Activated CD8-positive, alpha-beta memory T cell treated with anti-CD3 and anti-CD28 coated beads, Interleukin-2, amount 10 ng/mL, durations not matched to agents 7 days and 5 days (primary cell): Measurements from ENCODE around the gene ABCC5. TPM values are rescaled to one million over a fixed set of nuclear protein-coding genes. Genes with fewer than 3 reads are reported as not detected.

Source experiments
- ATAC-seq: fragments of 150-1000 bp; cut with Tn5 transposase; one replicate; pipeline ENCODE4 v1.10.0; 2021; ENCODE audit warnings: moderate library complexity
- CTCF ChIA-PET: fragments of 350-600 bp; sonication (Branson Sonifier 250); formaldehyde crosslinking; loops from one replicate; lab custom pipeline; 2021; ENCODE audit warnings: antibody characterized with exemption; lab: Charles Lee
- DNase-seq: peaks from one replicate; pipeline ENCODE4 v3.0.0-alpha.2; 2020
- H3K27ac Mint-ChIP-seq: one replicate; pipeline ENCODE4 v1.8.0; 2021; ENCODE audit warnings: mild to moderate bottlenecking, mixed read lengths
- H3K27me3 Mint-ChIP-seq: one replicate; pipeline ENCODE4 v1.8.0; 2021; ENCODE audit warnings: mixed read lengths
- H3K36me3 Mint-ChIP-seq: one replicate; pipeline ENCODE4 v1.8.0; 2021; ENCODE audit warnings: mild to moderate bottlenecking, mixed read lengths
- H3K4me1 Mint-ChIP-seq: one replicate; pipeline ENCODE4 v1.8.0; 2021; ENCODE audit warnings: mixed read lengths
- H3K4me3 Mint-ChIP-seq: one replicate; pipeline ENCODE4 v1.8.0; 2021; ENCODE audit warnings: mild to moderate bottlenecking, moderate library complexity, mixed read lengths
- H3K9me3 Mint-ChIP-seq: one replicate; pipeline ENCODE4 v1.8.0; 2022; ENCODE audit warnings: low read depth, mixed read lengths
- total RNA-seq, 2 experiments: library from RNA; stranded (reverse); gene quantifications; one replicate each; pipeline ENCODE4 v1.2.3, GENCODE V29; 2021

ABCC5 gene
- total RNA-seq, 2 experiments from 2014 or later: 21.2 to 26.5 TPM

- CTCF ChIA-PET: interaction anchor here (1.6 kb wide), 1 partner anchor 242 kb away, joined by 3 read pairs; no protein-coding TSS in a partner anchor
- no peak for ATAC-seq
- H3K9me3 Mint-ChIP-seq: no peaks in the 10 kb centered on the region
- H3K27ac Mint-ChIP-seq: no peak overlapping the region
- H3K4me3 Mint-ChIP-seq: no peak overlapping the region
- no peaks in the 10 kb centered on the region for H3K27me3 Mint-ChIP-seq
- no peak for DNase-seq
- H3K4me1 Mint-ChIP-seq: peaks cover 2% of the 10 kb centered on the region
- H3K36me3 Mint-ChIP-seq: peaks cover 3% of the 10 kb centered on the region
These were observed 32.6 kb downstream of the ABCC5 start for GRCh38 chr3:183984749-183985729.

GRCh38 chr3:183984127-183984740 lies 33.5 kb downstream of the ABCC5 start:
- DNase-seq (no peak), ATAC-seq (no peak)
- H3K27ac Mint-ChIP-seq: no peak overlapping the region
- H3K36me3 Mint-ChIP-seq: peaks cover 2% of the 10 kb centered on the region
- CTCF ChIA-PET: no interaction called here
- H3K4me1 Mint-ChIP-seq: peaks cover 2% of the 10 kb centered on the region
- H3K9me3 Mint-ChIP-seq: no peaks in the 10 kb centered on the region
- no peaks in the 10 kb centered on the region for H3K27me3 Mint-ChIP-seq
- H3K4me3 Mint-ChIP-seq: no peak overlapping the region

DNA sequence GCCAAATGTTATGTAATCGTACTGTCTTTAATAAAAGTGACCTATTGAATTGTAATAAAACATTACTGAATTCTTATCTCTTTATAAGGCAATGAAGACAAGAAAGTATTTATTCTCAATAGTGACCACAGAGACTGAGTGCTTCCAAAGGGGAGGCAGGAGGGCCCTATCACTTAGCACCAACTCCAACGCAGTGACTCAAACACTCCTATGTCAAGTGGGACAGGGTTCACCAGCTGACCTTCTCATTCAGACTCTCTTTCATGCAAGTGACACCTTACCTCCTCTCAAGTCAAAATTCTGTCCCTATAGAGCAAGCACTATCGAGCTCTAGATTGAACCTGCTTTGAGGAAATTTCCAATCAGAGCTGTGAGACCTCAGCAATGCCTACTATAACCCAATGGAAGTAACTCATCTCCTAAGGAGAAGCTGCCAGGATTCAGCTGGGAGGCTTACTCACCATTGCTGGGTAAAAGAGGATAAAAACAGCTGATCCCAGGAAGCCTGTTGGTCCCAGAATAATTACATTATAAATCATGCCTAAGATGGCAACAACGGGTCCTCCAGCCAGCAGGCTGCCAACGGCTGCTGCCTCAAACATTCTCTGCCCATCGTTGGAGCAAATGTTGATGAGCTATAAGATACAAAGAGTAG lies 35.6 kb downstream of the ABCC5 start:
- ATAC-seq (no peak), DNase-seq (no peak)
- Mint-ChIP-seq H3K9me3 (no peaks in the 10 kb centered on the region), H3K4me3 (no peak overlapping the region), H3K27ac (no peak overlapping the region), H3K27me3 (no peaks in the 10 kb centered on the region), H3K36me3 (peaks cover 1% of the 10 kb centered on the region), H3K4me1 (peaks cover 2% of the 10 kb centered on the region)
- CTCF ChIA-PET: interaction anchor here (1.1 to 1.5 kb wide), 3 partner anchors 8 to 174 kb away, joined by 3 to 4 read pairs (median 3); partner anchors contain the start of gene DVL3

DNA sequence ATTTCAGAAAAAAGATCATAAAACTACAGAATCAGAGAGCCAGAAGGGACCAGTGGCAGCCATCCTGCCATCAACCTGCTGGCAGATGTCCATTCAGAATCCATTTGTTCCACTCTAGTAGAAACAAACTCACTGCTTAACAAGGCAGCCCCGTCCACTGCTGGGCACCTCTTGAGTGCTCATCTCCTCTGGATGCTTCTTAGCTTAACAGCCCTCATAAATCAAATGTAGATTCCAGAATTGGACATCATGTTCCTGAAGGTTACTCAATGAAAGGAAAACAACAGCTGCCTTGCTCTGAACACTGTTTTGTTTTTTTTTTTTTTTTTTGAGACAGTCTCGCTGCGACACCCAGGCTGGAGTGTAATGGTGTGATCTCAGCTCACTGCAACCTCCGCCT lies 37.3 kb downstream of the ABCC5 start:
- CTCF ChIA-PET: no interaction called here
- peaks cover 4% of the 10 kb centered on the region for H3K36me3 Mint-ChIP-seq

DNA sequence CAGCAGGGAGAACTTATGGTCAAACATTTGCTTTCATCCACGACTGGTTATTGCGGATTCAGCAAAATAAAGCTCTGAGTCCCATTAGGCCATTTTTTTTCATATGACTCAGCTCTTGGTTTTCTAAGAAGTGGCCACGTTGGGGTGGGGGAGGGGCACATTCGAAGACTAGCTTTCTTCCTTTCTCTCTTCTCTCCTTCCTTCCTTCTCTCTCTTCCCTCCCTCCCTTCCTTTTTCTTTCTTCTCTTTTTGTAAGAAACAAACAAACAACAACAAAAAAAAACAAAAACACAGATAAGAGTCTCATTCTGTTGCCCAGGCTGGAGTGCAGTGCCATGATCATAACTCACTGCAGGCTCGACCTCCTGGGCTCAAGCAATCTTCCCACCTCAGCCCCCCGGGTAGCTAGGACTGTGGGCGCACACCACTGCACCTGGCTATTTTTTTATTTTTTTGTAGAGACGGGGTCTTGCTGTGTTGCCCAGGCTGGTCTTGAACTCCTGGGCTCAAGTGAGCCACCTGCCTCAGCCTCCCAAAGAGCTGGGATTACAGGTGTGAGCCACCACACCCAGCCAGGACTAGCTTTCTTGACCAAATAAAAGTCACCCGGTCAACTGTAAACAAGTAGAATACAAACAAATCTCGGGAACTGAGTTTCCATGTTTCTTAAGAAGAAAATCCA lies 41.6 kb downstream of the ABCC5 start:
- Mint-ChIP-seq H3K9me3 (no peaks in the 10 kb centered on the region), H3K4me1 (peaks cover 8% of the 10 kb centered on the region), H3K36me3 (peaks cover 4% of the 10 kb centered on the region), H3K4me3 (no peak overlapping the region), H3K27ac (peak overlapping the region; percentile 4), H3K27me3 (no peaks in the 10 kb centered on the region)
- ATAC-seq: no peak
- no peak for DNase-seq
- CTCF ChIA-PET: interaction anchor here (1.8 kb wide), 1 partner anchor 42 kb away, joined by 4 read pairs; the partner anchor contains the start of gene ABCC5

More for the DNA sequence above, 37.3 kb downstream of the ABCC5 start:
- Mint-ChIP-seq H3K4me1 (peaks cover 8% of the 10 kb centered on the region), H3K9me3 (no peaks in the 10 kb centered on the region), H3K4me3 (no peak overlapping the region), H3K27ac (no peak overlapping the region), H3K27me3 (no peaks in the 10 kb centered on the region)
- DNase-seq: no peak
- ATAC-seq: no peak

DNA sequence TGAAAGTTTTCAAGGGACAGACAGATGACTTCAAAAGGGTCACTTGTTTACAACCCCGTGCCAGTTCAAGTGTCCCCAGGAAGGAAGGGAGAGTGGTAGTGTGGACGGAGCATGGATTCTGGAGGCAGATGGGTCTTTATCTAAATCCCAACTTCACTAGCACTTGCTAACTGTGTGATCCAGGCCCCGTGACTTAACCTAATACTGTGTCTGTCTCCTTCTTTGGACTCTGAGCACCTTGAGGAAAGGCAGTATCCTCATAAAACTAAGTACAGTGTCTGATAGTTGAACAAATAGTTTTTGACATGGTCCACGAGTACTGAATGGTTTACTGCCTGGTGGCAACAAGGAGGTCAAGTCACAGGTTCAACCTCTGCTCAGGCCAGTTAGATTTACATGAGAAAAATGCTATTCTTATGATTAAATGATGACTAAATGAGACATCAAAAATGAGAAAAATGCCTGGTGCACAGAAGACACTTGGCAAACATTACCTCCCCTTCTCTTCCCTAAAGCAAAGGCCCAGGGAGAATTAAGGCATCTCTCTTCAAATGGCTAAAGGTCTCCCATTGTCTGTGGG lies 48.9 kb downstream of the ABCC5 start:
- CTCF ChIA-PET: no interaction called here
- Mint-ChIP-seq H3K9me3 (no peaks in the 10 kb centered on the region), H3K4me3 (no peak overlapping the region), H3K36me3 (peaks cover 2% of the 10 kb centered on the region), H3K27ac (no peak overlapping the region), H3K27me3 (no peaks in the 10 kb centered on the region), H3K4me1 (no peaks in the 10 kb centered on the region)
- DNase-seq (no peak), ATAC-seq (no peak)

DNA sequence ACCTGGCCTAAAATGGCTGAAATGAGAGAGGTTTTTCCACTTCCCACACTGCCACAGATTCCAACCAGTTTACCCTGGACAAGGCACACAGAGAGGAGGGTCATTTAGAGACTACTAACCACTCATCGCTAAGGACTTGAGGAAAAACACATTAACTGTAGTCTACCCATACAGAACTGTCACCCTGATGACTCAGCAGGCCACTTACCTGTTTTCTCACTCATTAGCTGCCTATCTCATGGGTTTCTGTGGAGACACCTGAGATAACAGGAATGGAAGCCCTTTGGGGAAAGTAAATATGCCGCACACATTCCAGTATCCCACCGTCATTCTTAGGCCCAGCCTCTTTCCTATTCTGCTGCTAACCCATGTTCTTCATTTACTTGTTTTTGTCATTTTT lies 50.0 kb downstream of the ABCC5 start:
- Mint-ChIP-seq H3K9me3 (no peaks in the 10 kb centered on the region), H3K4me1 (no peaks in the 10 kb centered on the region), H3K4me3 (no peak overlapping the region), H3K27ac (no peak overlapping the region), H3K36me3 (peaks cover 2% of the 10 kb centered on the region), H3K27me3 (no peaks in the 10 kb centered on the region)
- CTCF ChIA-PET: no interaction called here
- ATAC-seq (no peak), DNase-seq (no peak)

DNA sequence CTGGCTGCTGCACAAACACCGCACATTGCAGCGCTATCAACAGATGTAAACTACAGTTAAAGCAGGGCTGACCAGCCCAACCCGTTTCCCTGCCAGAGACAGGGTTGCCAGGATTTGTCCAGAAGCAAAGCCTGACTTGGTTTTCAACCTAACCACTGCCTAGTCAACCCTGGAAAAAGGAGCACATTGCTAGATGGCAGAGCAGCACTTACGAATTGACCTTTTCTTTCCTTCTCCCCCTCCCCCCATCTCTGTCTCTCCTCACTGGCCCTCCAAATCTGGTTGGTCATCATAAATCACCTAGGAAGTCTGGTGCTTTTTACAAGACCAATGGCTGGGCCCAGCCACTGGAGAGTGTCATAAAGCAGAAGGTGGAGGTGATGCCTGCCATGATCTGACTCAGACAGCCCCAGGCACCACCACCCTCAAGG lies 51.3 kb downstream of the ABCC5 start:
- Mint-ChIP-seq H3K4me3 (no peak overlapping the region), H3K27me3 (no peaks in the 10 kb centered on the region), H3K4me1 (no peaks in the 10 kb centered on the region), H3K27ac (no peak overlapping the region), H3K36me3 (peaks cover 2% of the 10 kb centered on the region), H3K9me3 (no peaks in the 10 kb centered on the region)
- DNase-seq (no peak), ATAC-seq (no peak)
- CTCF ChIA-PET: no interaction called here

DNA sequence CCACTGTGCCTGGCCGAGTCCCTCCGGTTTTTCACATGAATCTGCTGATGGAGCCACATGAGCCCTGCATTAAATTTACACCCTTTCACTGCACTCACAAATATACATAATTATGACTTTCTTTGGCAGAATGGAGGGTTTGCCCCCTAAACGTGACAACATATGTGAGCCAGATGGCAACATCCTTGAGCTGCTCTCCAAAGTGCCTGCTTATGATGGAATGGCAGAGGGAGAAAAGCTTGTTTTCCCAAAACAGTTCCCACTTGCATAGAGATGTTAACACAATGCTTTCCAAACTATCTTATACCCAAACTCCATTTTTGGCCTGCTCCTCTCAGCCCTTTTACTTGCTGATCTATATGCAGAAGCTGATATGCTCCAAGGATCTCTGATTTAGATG lies 54.9 kb downstream of the ABCC5 start:
- H3K36me3 Mint-ChIP-seq: peaks cover 5% of the 10 kb centered on the region
- CTCF ChIA-PET: no interaction called here

DNA sequence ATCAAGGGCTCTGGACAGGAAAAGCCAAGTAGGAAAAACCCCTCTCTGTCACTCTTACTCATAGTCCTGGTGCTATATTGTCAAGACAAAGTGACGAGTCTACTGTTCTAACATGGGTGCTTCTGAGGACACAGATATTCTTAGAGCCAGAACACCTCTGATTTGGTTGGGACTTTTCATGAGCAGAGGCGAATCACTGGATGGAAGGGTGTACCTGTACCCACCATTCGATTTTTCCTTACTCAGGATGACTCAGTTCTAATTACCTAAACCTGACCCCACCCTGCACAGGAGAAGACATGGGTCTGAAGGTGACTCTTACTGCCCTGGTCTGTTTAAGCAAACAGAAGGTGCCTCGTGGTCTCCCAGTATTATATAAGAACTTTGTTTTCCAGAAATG lies 58.5 kb downstream of the ABCC5 start:
- H3K27me3 Mint-ChIP-seq: no peaks in the 10 kb centered on the region
- no peak overlapping the region for H3K27ac Mint-ChIP-seq
- no peak overlapping the region for H3K4me3 Mint-ChIP-seq
- ATAC-seq: no peak
- no peak for DNase-seq
- H3K9me3 Mint-ChIP-seq: no peaks in the 10 kb centered on the region
- H3K4me1 Mint-ChIP-seq: no peaks in the 10 kb centered on the region
- peaks cover 7% of the 10 kb centered on the region for H3K36me3 Mint-ChIP-seq
- CTCF ChIA-PET: no interaction called here

More for the DNA sequence above, 54.9 kb downstream of the ABCC5 start:
- H3K27me3 Mint-ChIP-seq: no peaks in the 10 kb centered on the region
- no peaks in the 10 kb centered on the region for H3K4me1 Mint-ChIP-seq
- ATAC-seq (no peak), DNase-seq (no peak)
- no peak overlapping the region for H3K27ac Mint-ChIP-seq
- no peak overlapping the region for H3K4me3 Mint-ChIP-seq
- no peaks in the 10 kb centered on the region for H3K9me3 Mint-ChIP-seq

- ATAC-seq (no peak), DNase-seq (no peak)
- no peak overlapping the region for H3K27ac Mint-ChIP-seq
- no peak overlapping the region for H3K4me3 Mint-ChIP-seq
- CTCF ChIA-PET: no interaction called here
- H3K9me3 Mint-ChIP-seq: no peaks in the 10 kb centered on the region
- peaks cover 7% of the 10 kb centered on the region for H3K36me3 Mint-ChIP-seq
- no peaks in the 10 kb centered on the region for H3K4me1 Mint-ChIP-seq
- H3K27me3 Mint-ChIP-seq: no peaks in the 10 kb centered on the region
These were observed 58.9 kb downstream of the ABCC5 start for GRCh38 chr3:183958775-183959174.

- H3K27me3 Mint-ChIP-seq: no peaks in the 10 kb centered on the region
- no peak for ATAC-seq
- no peaks in the 10 kb centered on the region for H3K4me1 Mint-ChIP-seq
- H3K27ac Mint-ChIP-seq: no peak overlapping the region
- CTCF ChIA-PET: no interaction called here
- no peaks in the 10 kb centered on the region for H3K9me3 Mint-ChIP-seq
- H3K36me3 Mint-ChIP-seq: peaks cover 7% of the 10 kb centered on the region
- no peak overlapping the region for H3K4me3 Mint-ChIP-seq
- DNase-seq: no peak
These were observed 59.5 kb downstream of the ABCC5 start for GRCh38 chr3:183958226-183958625.

GRCh38 chr3:183954875-183955274 lies 62.8 kb downstream of the ABCC5 start:
- no peak for DNase-seq
- no peaks in the 10 kb centered on the region for H3K9me3 Mint-ChIP-seq
- no peak for ATAC-seq
- no peak overlapping the region for H3K27ac Mint-ChIP-seq
- CTCF ChIA-PET: no interaction called here
- no peak overlapping the region for H3K4me3 Mint-ChIP-seq
- H3K4me1 Mint-ChIP-seq: no peaks in the 10 kb centered on the region
- peaks cover 7% of the 10 kb centered on the region for H3K36me3 Mint-ChIP-seq
- no peaks in the 10 kb centered on the region for H3K27me3 Mint-ChIP-seq
